NCI-H187 (cell line): ENCODE measurements around the gene CCDC110.

Experiments used
- DNase-seq, 2 experiments: peaks; one replicate each; lab custom pipeline; 2025; lab: John Stamatoyannopoulos, UW

CCDC110 gene

GRCh38 chr4:185421366-185422124 lies 50.0 kb downstream of the CCDC110 start:
- DNase-seq = no peak

- no peak for DNase-seq
Observed at GRCh38 chr4:185416955-185417354, 54.6 kb downstream of the CCDC110 start.

- no peak for DNase-seq
Observed at GRCh38 chr4:185412412-185412811, 59.1 kb downstream of the CCDC110 start.

- no peak for DNase-seq
Observed at GRCh38 chr4:185411849-185412248, 59.7 kb downstream of the CCDC110 start.

GRCh38 chr4:185408432-185408831 lies 63.1 kb downstream of the CCDC110 start:
- DNase-seq = no peak

- DNase-seq = no peak
Observed at GRCh38 chr4:185405296-185405999, 66.1 kb downstream of the CCDC110 start.

GRCh38 chr4:185404031-185404430 lies 67.5 kb downstream of the CCDC110 start:
- DNase-seq = no peak

GRCh38 chr4:185399466-185399865 lies 72.1 kb downstream of the CCDC110 start:
- no peak for DNase-seq

GRCh38 chr4:185398618-185399017 lies 72.9 kb downstream of the CCDC110 start:
- DNase-seq = no peak

- DNase-seq = no peak
Observed at GRCh38 chr4:185396724-185397385, 74.7 kb downstream of the CCDC110 start, which contains the start of gene ANKRD37. ANKRD37 (plus strand) TSS chr4:185396841; CDS start chr4:185396924, 83 bp downstream.

- peak; percentile 82 to 89 for DNase-seq
Observed at GRCh38 chr4:185395956-185396723, 75.4 kb downstream of the CCDC110 start.

GRCh38 chr4:185395238-185395955 lies 76.1 kb downstream of the CCDC110 start, which contains the start of gene LRP2BP:
LRP2BP (minus strand) TSS chr4:185395924; CDS start chr4:185378186, 17,738 bp downstream.
- DNase-seq = no peak
